Activated T-helper 1 cell treated with anti-CD3 and anti-CD28 coated beads, Interleukin-12 subunit alpha, Interleukin-12 subunit beta, Interleukin-2, Interleukin-4 antibody, amounts not matched to agents 30 ng/mL and 10 ng/mL and 1 ng/mL, durations not matched to agents 14 hours and 24 hours and 36 hours (primary cell): ENCODE measurements around the gene HAPSTR1. TPM values are rescaled to one million over a fixed set of nuclear protein-coding genes. Genes with fewer than 3 reads are reported as not detected.

Experiments used
- DNase-seq: peaks from one replicate; pipeline ENCODE4 v3.0.0; 2021; ENCODE audit warnings: low spot score
- H3K27ac Mint-ChIP-seq: one replicate; pipeline ENCODE4 v1.8.0; 2021; ENCODE audit warnings: mild to moderate bottlenecking, mixed read lengths
- H3K27me3 Mint-ChIP-seq: one replicate; pipeline ENCODE4 v1.8.0; 2022; ENCODE audit warnings: mild to moderate bottlenecking, moderate library complexity, mixed read lengths; ENCODE audit not compliant: insufficient read depth
- H3K36me3 Mint-ChIP-seq: one replicate; pipeline ENCODE4 v1.8.0; 2021; ENCODE audit warnings: low read depth, mixed read lengths
- H3K4me1 Mint-ChIP-seq: one replicate; pipeline ENCODE4 v1.8.0; 2021; ENCODE audit warnings: low read depth, mixed read lengths
- H3K4me3 Mint-ChIP-seq: one replicate; pipeline ENCODE4 v1.8.0; 2021; ENCODE audit warnings: mild to moderate bottlenecking, moderate library complexity, mixed read lengths
- H3K9me3 Mint-ChIP-seq: one replicate; pipeline ENCODE4 v1.8.0; 2021; ENCODE audit warnings: mixed read lengths
- intact Hi-C: fragments of 100-400 bp; cut with micrococcal nuclease; formaldehyde crosslinking; loops from one replicate; pipeline ENCODE4 v1.15.1; 2024
- total RNA-seq: library from RNA; stranded (reverse); gene quantifications from 2 replicates; pipeline ENCODE4 v1.2.3, GENCODE V29; 2022

The HAPSTR1 gene
- total RNA-seq, 1 donor from 2014 or later = 55.2 TPM

DNA sequence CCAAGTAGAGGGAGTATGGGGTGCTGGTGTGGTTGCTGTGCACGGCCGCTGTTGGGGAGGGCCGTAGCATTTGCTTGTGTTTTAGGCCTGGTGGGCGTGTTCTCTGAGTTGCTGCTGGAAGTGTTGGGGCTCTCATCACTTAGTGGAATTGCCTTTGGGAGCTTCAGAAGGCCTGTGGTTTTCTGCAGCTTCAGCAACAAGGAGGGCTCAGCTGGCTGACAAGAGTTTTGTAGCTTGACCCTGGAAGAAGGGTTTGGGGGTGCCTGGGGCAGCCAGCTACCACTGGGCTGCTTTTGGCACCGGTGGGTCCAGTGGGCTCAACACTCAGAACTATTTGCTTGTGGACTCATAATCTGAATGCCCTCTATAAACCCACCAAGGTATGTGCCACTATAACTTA is 30.9 kb downstream of the HAPSTR1 start:
- Mint-ChIP-seq H3K27me3 (no peaks in the 10 kb centered on the region), H3K4me1 (peaks cover 42% of the 10 kb centered on the region), H3K4me3 (no peak overlapping the region), H3K36me3 (peaks cover 25% of the 10 kb centered on the region), H3K9me3 (no peaks in the 10 kb centered on the region), H3K27ac (no peak overlapping the region)
- DNase-seq = no peak
- intact Hi-C loops = no loop called here

DNA sequence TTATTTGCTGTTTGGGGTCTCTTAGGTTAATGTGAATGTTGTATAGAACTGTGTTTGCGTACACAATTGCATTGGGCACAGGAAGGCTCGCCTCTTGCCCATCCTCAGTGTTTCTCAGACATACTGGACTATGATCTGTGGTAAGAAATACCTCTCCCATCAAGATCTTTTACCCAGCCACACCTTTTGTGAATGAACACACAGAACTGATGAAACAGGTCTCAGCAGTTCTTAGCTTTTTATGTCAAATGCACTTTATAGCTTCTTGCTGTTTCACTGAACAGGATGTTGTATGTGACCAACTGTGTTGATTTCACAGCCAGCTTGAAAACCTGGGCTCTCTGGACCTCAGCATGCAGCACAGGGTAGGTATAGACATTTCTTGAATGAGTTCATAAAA is 31.5 kb downstream of the HAPSTR1 start:
- Mint-ChIP-seq H3K4me3 (no peak overlapping the region), H3K27ac (no peak overlapping the region), H3K36me3 (peaks cover 19% of the 10 kb centered on the region), H3K27me3 (no peaks in the 10 kb centered on the region), H3K9me3 (no peaks in the 10 kb centered on the region), H3K4me1 (peaks cover 44% of the 10 kb centered on the region)
- no peak for DNase-seq
- intact Hi-C loops = no loop called here

DNA sequence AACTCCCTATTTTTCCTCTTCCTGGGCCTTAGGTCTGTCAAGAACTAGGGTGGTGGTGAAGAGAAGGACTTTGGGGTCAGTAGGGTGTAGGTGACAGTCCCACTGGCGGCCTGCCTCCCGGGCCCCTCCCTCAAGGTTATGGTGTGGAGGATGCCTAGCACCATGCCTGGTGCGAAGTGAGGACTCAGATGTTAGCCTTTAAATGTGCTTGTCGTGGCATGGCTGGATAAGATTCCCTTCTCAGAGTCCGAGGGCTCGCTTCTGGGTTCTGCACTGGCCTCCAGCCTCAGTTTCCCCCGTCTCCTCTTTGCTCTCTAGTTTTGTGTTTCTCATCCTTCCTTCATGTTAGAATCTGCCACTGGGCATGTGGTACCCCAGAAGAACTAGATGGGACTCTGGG is 32.0 kb downstream of the HAPSTR1 start:
- intact Hi-C loops = no loop called here
- DNase-seq = no peak
- Mint-ChIP-seq H3K27me3 (no peaks in the 10 kb centered on the region), H3K27ac (no peak overlapping the region), H3K4me1 (peaks cover 48% of the 10 kb centered on the region), H3K4me3 (no peak overlapping the region), H3K36me3 (peaks cover 19% of the 10 kb centered on the region), H3K9me3 (no peaks in the 10 kb centered on the region)

DNA sequence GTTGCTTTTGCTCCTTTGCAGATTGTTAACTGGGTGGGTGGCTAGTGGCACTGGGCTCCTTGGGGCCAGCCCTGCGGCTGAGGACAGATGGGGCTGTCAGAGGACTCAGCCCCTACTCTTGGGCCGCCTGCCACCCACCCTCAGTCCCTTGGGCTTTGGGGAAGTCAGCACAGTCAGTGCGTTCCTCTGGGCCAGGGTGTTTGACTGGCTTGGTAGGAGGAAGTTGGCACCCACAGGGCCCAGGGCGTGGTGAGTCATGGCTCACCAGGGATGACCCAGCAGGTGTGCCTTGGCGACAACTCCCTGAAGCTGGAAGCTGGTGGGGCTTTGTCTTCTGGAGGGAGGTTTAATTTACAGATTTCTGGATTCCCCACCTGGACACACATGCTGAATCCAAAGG is 32.4 kb downstream of the HAPSTR1 start:
- Mint-ChIP-seq H3K27ac (no peak overlapping the region), H3K9me3 (no peaks in the 10 kb centered on the region), H3K4me3 (no peak overlapping the region), H3K27me3 (no peaks in the 10 kb centered on the region), H3K4me1 (peaks cover 53% of the 10 kb centered on the region), H3K36me3 (peaks cover 17% of the 10 kb centered on the region)
- intact Hi-C loops = no loop called here
- no peak for DNase-seq

GRCh38 chr16:9124444-9124843 is 33.0 kb downstream of the HAPSTR1 start:
- Mint-ChIP-seq H3K4me1 (peaks cover 56% of the 10 kb centered on the region), H3K4me3 (no peak overlapping the region), H3K27me3 (no peaks in the 10 kb centered on the region), H3K36me3 (peaks cover 12% of the 10 kb centered on the region), H3K27ac (peak overlapping the region; percentile 70), H3K9me3 (no peaks in the 10 kb centered on the region)
- intact Hi-C loops = no loop called here
- DNase-seq = no peak

- DNase-seq = no peak
- intact Hi-C loops = loop anchor here (5.0 kb wide), 2 partner anchors 163 to 503 kb away; partner anchors contain the start of genes METTL22 and USP7
- Mint-ChIP-seq H3K9me3 (no peaks in the 10 kb centered on the region), H3K27ac (peak overlapping the region; percentile 14), H3K4me1 (peaks cover 52% of the 10 kb centered on the region), H3K4me3 (no peak overlapping the region), H3K36me3 (peaks cover 8% of the 10 kb centered on the region), H3K27me3 (no peaks in the 10 kb centered on the region)
Observed at GRCh38 chr16:9124908-9125584, 33.6 kb downstream of the HAPSTR1 start.

DNA sequence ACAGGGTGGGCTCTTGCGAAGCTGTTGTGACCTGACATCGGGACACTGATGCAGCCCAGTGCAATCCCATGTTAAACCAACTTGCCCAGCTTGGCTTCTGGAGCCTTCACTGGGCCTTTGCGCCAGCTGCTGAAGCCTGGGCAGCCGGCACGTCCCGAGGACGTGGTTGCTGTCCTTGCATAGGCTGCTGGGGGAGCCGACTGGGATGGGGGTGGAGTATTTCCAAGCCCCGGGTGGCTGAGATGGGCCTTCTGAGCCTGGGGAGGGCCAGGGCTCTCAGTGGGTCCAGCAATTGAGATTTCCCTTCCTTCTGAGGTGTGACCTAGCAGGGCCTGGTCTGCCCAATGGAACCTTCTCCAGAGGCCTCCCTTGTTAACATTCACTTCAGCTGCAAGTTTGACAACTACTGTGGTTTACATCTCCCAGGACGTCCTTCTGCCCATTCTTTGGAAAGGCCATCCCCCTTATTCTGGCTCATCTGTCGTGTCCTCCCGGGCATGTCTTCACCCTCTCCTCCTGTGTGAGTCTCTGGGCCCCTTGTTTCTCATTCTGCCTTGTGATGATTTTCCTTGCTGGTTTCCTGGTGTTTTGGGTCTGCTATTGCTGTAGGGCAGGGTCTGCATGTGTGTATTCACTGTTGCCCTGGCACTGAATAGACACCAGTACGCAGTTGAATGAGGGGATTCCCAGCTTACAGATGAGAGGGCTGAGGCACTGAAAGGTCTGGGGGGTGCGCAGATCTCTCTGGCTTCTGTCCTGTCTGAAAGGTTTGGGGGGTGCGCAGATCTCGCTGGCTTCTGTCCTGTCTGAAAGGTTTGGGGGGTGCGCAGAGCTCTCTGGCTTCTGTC is 34.4 kb downstream of the HAPSTR1 start:
- peaks cover 6% of the 10 kb centered on the region for H3K36me3 Mint-ChIP-seq
- peak overlapping the region; percentile 60 for H3K27ac Mint-ChIP-seq
- peaks cover 50% of the 10 kb centered on the region for H3K4me1 Mint-ChIP-seq
- H3K27me3 Mint-ChIP-seq = no peaks in the 10 kb centered on the region
- intact Hi-C loops = loop anchor here (2.0 to 5.0 kb wide), 3 partner anchors 27 to 504 kb away; partner anchors contain the start of genes METTL22 and USP7
- H3K4me3 Mint-ChIP-seq = no peak overlapping the region
- H3K9me3 Mint-ChIP-seq = no peaks in the 10 kb centered on the region
- DNase-seq = no peak

GRCh38 chr16:9126609-9127008 is 35.2 kb downstream of the HAPSTR1 start:
- DNase-seq = no peak
- intact Hi-C loops = loop anchor here (1.0 to 5.0 kb wide), 4 partner anchors 28 to 504 kb away; partner anchors contain the start of genes HAPSTR1, METTL22 and USP7
- Mint-ChIP-seq H3K36me3 (peaks cover 6% of the 10 kb centered on the region), H3K9me3 (no peaks in the 10 kb centered on the region), H3K4me3 (no peak overlapping the region), H3K4me1 (peaks cover 50% of the 10 kb centered on the region), H3K27me3 (no peaks in the 10 kb centered on the region), H3K27ac (peak overlapping the region; percentile 77)

GRCh38 chr16:9128346-9129342 is 37.2 kb downstream of the HAPSTR1 start:
- peaks cover 6% of the 10 kb centered on the region for H3K36me3 Mint-ChIP-seq
- intact Hi-C loops = loop anchor here (5.0 kb wide), 2 partner anchors 166 to 506 kb away; partner anchors contain the start of genes METTL22 and USP7
- H3K4me1 Mint-ChIP-seq = peaks cover 38% of the 10 kb centered on the region
- peak overlapping the region; percentile 85 for H3K27ac Mint-ChIP-seq
- H3K4me3 Mint-ChIP-seq = no peak overlapping the region
- no peaks in the 10 kb centered on the region for H3K9me3 Mint-ChIP-seq
- H3K27me3 Mint-ChIP-seq = no peaks in the 10 kb centered on the region
- DNase-seq = no peak

- no peak for DNase-seq
- no peak overlapping the region for H3K4me3 Mint-ChIP-seq
- no peaks in the 10 kb centered on the region for H3K9me3 Mint-ChIP-seq
- no peak overlapping the region for H3K27ac Mint-ChIP-seq
- peaks cover 20% of the 10 kb centered on the region for H3K4me1 Mint-ChIP-seq
- peaks cover 6% of the 10 kb centered on the region for H3K27me3 Mint-ChIP-seq
- peaks cover 2% of the 10 kb centered on the region for H3K36me3 Mint-ChIP-seq
- intact Hi-C loops = loop anchor here (1.0 to 10.0 kb wide), 5 partner anchors 44 to 570 kb away; partner anchors contain the start of gene HAPSTR1
Observed at GRCh38 chr16:9134306-9134705, 42.9 kb downstream of the HAPSTR1 start.

DNA sequence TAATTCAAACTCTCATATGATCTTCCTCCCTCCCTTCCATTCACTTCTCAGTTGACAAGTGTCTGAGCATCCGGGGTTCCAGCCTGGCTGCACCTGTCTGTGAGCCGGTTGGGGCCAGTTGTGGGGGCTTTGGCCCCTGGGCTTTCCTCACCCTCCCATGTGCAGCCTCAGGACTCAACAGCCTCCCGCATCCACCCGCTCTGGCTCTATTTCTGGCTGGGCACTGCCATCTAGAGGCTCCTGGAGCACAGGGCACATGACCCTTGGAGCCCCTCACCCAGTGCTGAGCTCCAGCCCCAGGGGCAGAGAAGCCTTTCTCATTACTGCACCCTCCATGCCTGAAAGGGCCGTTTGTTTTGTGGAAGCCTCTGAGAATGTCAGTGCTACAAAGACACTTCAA is 43.3 kb downstream of the HAPSTR1 start:
- intact Hi-C loops = loop anchor here (1.0 to 10.0 kb wide), 6 partner anchors 44 to 570 kb away; partner anchors contain the start of genes CARHSP1 and HAPSTR1
- Mint-ChIP-seq H3K27me3 (peaks cover 6% of the 10 kb centered on the region), H3K36me3 (peaks cover 2% of the 10 kb centered on the region), H3K9me3 (no peaks in the 10 kb centered on the region), H3K4me3 (no peak overlapping the region), H3K4me1 (peaks cover 22% of the 10 kb centered on the region), H3K27ac (peak overlapping the region; percentile 69)
- peak; percentile 40 for DNase-seq

GRCh38 chr16:9135797-9136196 is 44.4 kb downstream of the HAPSTR1 start:
- DNase-seq = no peak
- peaks cover 2% of the 10 kb centered on the region for H3K36me3 Mint-ChIP-seq
- no peak overlapping the region for H3K4me3 Mint-ChIP-seq
- intact Hi-C loops = loop anchor here (2.0 to 10.0 kb wide), 5 partner anchors 45 to 571 kb away; partner anchors contain the start of genes CARHSP1 and HAPSTR1
- H3K9me3 Mint-ChIP-seq = no peaks in the 10 kb centered on the region
- peaks cover 6% of the 10 kb centered on the region for H3K27me3 Mint-ChIP-seq
- no peak overlapping the region for H3K27ac Mint-ChIP-seq
- H3K4me1 Mint-ChIP-seq = peaks cover 26% of the 10 kb centered on the region
